ENCODE measurements around the gene SLC4A9. TPM values are rescaled to one million over a fixed set of nuclear protein-coding genes. Genes with fewer than 3 reads are reported as not detected.

The SLC4A9 gene
- polyA plus RNA-seq, 3 donors = 0.28 TPM; not detected in 2

GRCh38 chr5:140371356-140372151, 11.6 kb downstream of the SLC4A9 start:
- Histone ChIP-seq H3K27me3 (ENCODE audit: control insufficient read depth in 2 of 2, insufficient read depth in 2 of 2, low read length in 2 of 2) (no peaks in the 10 kb centered on the region), H3K79me2 (ENCODE audit: insufficient read depth, low read length) (no peaks in the 10 kb centered on the region), H3K27ac (ENCODE audit: low read depth in 1 of 2, low read length in 2 of 2) (no peak overlapping the region), H3K36me3 (replicated peaks in 1 of 2; ENCODE audit: control insufficient read depth in 1 of 2, insufficient read depth in 2 of 2, low read length in 2 of 2) (no peaks in the 10 kb centered on the region), H4K20me1 (ENCODE audit: insufficient read depth, low read length) (no peaks in the 10 kb centered on the region), H3K9me3 (replicated peaks in 1 of 2; ENCODE audit: control insufficient read depth in 1 of 2, insufficient read depth in 1 of 2, low read length in 2 of 2) (no peaks in the 10 kb centered on the region), H3K4me2 (replicated peaks; ENCODE audit: extremely low read depth, low read length, poor library complexity, severe bottlenecking) (no peak overlapping the region), H3K4me3 (replicated peaks in 1 of 3; ENCODE audit: low read depth in 2 of 3, low read length in 3 of 3) (no peak overlapping the region), H3K4me1 (ENCODE audit: control insufficient read depth in 1 of 2, insufficient read depth in 2 of 2, low read length in 2 of 2) (peaks cover 0 to 6% of the 10 kb centered on the region in 2 donors), H2AFZ (ENCODE audit: insufficient read depth, low read depth, low read length, poor library complexity, severe bottlenecking) (no peak overlapping the region), H3K9ac (ENCODE audit: insufficient read depth, low read length, poor library complexity, severe bottlenecking) (no peak overlapping the region)
- Mint-ChIP-seq H3K27me3 (ENCODE audit: low read depth in 3 of 3) (peaks cover 0 to 2% (median 2%) of the 10 kb centered on the region in 3 donors), H3K36me3 (no peaks in the 10 kb centered on the region), H3K27ac (peak overlapping the region in 1 of 7 donors; percentile 19), H3K4me3 (no peak overlapping the region), H3K4me1 (peaks cover 7% of the 10 kb centered on the region), H3K9me3 (no peaks in the 10 kb centered on the region)
- intact Hi-C loops (cut with micrococcal nuclease) = loop anchor here in 1 of 2 donors (10.0 kb wide), 1 partner anchor 353 kb away; no protein-coding TSS in a partner anchor
- DNase-seq = no peak
- no peak for TF ChIP-seq CTCF (IDR thresholded peaks at IDR 0.05)
- 100% methylated on average over 1 of the region's 3 CpGs for WGBS (ENCODE audit: insufficient coverage)

GRCh38 chr5:140372971-140373487, 13.0 kb downstream of the SLC4A9 start:
- no peaks in the 10 kb centered on the region for H3K27me3 ChIP-seq (ENCODE audit: control insufficient read depth in 2 of 2, insufficient read depth in 2 of 2, low read length in 2 of 2)
- Mint-ChIP-seq H3K4me1 (peaks cover 7% of the 10 kb centered on the region), H3K4me3 (no peak overlapping the region), H3K27me3 (ENCODE audit: low read depth in 3 of 3) (peaks cover 0 to 2% (median 2%) of the 10 kb centered on the region in 3 donors), H3K36me3 (no peaks in the 10 kb centered on the region), H3K9me3 (no peaks in the 10 kb centered on the region), H3K27ac (peak overlapping the region in 2 of 7 donors; percentile 41 to 54)
- H3K36me3 ChIP-seq (replicated peaks in 1 of 2; ENCODE audit: control insufficient read depth in 1 of 2, insufficient read depth in 2 of 2, low read length in 2 of 2) = no peaks in the 10 kb centered on the region
- H3K4me3 ChIP-seq (replicated peaks in 1 of 3; ENCODE audit: low read depth in 2 of 3, low read length in 3 of 3) = no peak overlapping the region
- no peak overlapping the region for H3K9ac ChIP-seq (ENCODE audit: insufficient read depth, low read length, poor library complexity, severe bottlenecking)
- H3K9me3 ChIP-seq (replicated peaks in 1 of 2; ENCODE audit: control insufficient read depth in 1 of 2, insufficient read depth in 1 of 2, low read length in 2 of 2) = no peaks in the 10 kb centered on the region
- intact Hi-C loops (cut with micrococcal nuclease) = loop anchor here in 1 of 2 donors (10.0 kb wide), 1 partner anchor 352 kb away; no protein-coding TSS in a partner anchor
- TF ChIP-seq CTCF (IDR thresholded peaks at IDR 0.05) = peak; percentile 91
- no peak overlapping the region for H3K4me2 ChIP-seq (replicated peaks; ENCODE audit: extremely low read depth, low read length, poor library complexity, severe bottlenecking)
- no peaks in the 10 kb centered on the region for H4K20me1 ChIP-seq (ENCODE audit: insufficient read depth, low read length)
- peak overlapping the region; percentile 21 for H2AFZ ChIP-seq (ENCODE audit: insufficient read depth, low read depth, low read length, poor library complexity, severe bottlenecking)
- peaks cover 0 to 6% of the 10 kb centered on the region in 2 donors for H3K4me1 ChIP-seq (ENCODE audit: control insufficient read depth in 1 of 2, insufficient read depth in 2 of 2, low read length in 2 of 2)
- DNase-seq = peak; percentile 16 to 51 (median 38)
- no peak overlapping the region for H3K27ac ChIP-seq (ENCODE audit: low read depth in 1 of 2, low read length in 2 of 2)
- 0% methylated on average over 1 of the region's 2 CpGs for WGBS (ENCODE audit: insufficient coverage)
- H3K79me2 ChIP-seq (ENCODE audit: insufficient read depth, low read length) = no peaks in the 10 kb centered on the region

All from CD14-positive monocyte (primary cell).